Activated CD8-positive, alpha-beta memory T cell treated with anti-CD3 and anti-CD28 coated beads for 36 hours (primary cell): ENCODE measurements around the gene POU2AF3. TPM values are rescaled to one million over a fixed set of nuclear protein-coding genes. Genes with fewer than 3 reads are reported as not detected.

ENCODE experiments used
- CTCF ChIA-PET: fragments of 350-600 bp; sonication (Branson Sonifier 250); formaldehyde crosslinking; loops from one replicate; lab custom pipeline; 2021; ENCODE audit warnings: antibody characterized with exemption; lab: Charles Lee
- POLR2A ChIA-PET: fragments of 350-600 bp; sonication (Branson Sonifier 250); formaldehyde crosslinking; loops from one replicate; lab custom pipeline; 2021; ENCODE audit warnings: antibody characterized with exemption; lab: Charles Lee
- total RNA-seq, 2 experiments: library from RNA; stranded (reverse); gene quantifications; one replicate each; pipeline ENCODE4 v1.2.3, GENCODE V29; 2021

The POU2AF3 gene
- total RNA-seq, 2 experiments from 2014 or later, result not detected

DNA sequence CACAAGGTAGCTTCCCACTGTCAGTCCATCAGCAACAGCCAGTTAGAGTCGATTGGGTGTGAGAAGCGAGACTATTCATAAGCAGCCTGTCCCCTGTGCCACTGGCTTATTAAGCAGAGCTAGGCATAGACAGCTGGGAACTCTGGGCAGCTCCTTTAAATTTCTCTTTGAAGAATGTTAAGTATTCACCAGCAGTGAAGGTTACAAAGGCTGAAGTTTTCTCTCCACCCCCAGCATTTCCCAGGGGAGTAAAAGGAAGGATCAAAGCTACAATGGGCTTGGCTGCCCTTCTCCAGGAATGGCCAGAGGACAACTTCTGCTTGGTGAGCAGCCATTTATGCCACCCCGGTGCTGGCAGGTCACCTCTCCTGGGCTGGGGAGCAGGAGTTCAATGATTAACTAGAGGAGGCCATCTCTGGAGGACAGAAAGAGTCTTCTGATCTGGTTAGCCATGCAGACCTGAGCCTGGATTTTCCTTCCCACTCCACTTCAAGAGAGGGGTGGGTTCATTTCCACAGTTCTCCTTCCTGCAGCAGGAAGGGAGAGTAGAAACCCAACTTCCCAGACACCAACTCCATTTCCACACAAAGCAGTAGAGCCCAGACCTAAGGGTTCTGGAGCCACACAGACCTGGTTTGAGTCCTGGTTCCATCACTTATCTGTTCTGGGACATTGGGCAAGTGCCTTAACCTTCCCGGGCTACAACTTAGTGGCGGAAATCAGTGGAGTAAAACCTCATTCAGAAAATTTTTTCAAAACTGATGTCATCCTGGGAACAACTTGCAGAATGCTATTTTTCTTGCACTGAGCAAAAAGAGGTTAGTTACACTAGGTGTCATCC lies 22.6 kb downstream of the POU2AF3 start:
- POLR2A ChIA-PET, result no interaction called here
- CTCF ChIA-PET, result no interaction called here

DNA sequence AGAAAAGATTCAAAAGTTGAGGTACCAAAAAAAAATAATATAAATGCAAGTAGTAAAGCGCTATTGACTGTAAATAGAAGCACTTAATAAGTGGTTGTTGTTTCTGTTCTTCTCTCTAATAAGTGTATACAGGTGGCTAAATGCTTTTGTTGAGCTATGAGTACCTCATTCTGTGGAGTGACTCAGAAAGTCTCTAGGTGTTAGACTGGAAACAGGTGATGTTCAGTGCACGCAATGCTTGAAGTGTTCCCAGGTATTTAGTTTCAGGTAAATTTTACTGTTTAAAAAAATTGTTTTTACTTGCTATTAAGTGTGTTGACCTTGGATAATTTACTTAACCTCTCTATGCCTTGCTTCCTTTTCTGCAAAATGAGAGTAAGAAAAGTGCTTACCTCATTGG lies 24.2 kb downstream of the POU2AF3 start:
- ChIA-PET CTCF (no interaction called here), POLR2A (no interaction called here)

GRCh38 chr11:111324277-111324720 lies 26.0 kb downstream of the POU2AF3 start:
- POLR2A ChIA-PET, result no interaction called here
- CTCF ChIA-PET, result no interaction called here

GRCh38 chr11:111325259-111325658 lies 26.9 kb downstream of the POU2AF3 start:
- POLR2A ChIA-PET, result no interaction called here
- CTCF ChIA-PET, result no interaction called here

DNA sequence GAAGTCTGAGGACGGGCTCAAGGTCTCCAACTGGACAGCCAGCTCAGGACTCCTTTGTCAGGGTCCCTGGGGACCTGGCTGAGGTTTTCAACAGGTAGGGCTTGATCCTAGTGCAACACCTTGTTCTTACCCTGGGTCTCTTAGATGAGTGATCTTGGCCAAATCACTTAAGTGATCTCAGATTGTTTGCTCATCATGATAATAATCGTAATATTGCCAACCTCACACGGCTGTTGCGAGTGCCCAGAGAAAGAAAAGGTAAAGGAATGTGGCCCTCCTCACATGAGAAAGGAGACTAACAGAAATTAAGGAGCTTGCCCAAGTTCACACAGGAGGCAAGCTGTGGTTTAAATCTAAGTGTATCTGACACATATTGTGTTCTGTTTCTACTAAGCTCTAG lies 28.5 kb downstream of the POU2AF3 start:
- ChIA-PET POLR2A (no interaction called here), CTCF (no interaction called here)

GRCh38 chr11:111327908-111328624 lies 29.7 kb downstream of the POU2AF3 start:
- CTCF ChIA-PET, result no interaction called here
- POLR2A ChIA-PET, result no interaction called here

GRCh38 chr11:111329306-111330204 lies 31.2 kb downstream of the POU2AF3 start:
- CTCF ChIA-PET, result no interaction called here
- POLR2A ChIA-PET, result no interaction called here

DNA sequence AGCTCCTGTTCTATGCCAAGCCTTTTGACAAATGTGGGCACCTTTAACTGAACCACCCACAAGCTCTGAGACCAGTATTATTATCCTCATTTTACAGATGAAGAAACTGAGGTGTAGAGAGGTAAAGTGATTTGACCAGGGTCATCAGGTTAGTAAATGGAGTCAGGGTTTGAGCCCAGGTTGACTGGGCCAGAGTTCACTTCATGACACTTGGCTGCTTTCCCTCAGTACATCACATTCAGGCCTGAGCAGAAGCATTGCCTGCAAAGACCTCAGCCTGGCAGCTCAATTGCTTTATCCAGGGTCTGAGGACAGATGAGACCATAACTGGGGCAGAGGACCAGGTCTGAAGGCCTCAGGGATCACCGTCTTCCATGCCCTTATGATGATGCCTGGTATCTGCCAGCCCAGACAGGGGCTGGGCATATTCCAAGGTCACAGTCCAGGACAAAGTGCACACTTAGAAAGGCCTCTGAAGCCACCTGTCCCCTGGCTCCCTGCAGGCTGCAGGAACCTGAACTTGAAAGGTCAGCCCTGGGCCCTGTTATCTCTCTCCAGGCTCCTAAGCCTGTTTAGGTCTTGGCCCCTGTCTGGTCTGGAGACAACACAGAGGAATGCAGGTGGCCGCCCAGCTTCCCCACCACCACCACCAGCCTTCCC lies 32.0 kb downstream of the POU2AF3 start:
- ChIA-PET POLR2A (no interaction called here), CTCF (no interaction called here)

GRCh38 chr11:111331711-111332479 lies 33.5 kb downstream of the POU2AF3 start:
- ChIA-PET POLR2A (no interaction called here), CTCF (no interaction called here)

- ChIA-PET CTCF (interaction anchor here (1.5 kb wide), 1 partner anchor 52 kb away, joined by 5 read pairs; no protein-coding TSS in a partner anchor), POLR2A (no interaction called here)
Measured at GRCh38 chr11:111334532-111335502, 36.5 kb downstream of the POU2AF3 start.

- ChIA-PET POLR2A (no interaction called here), CTCF (no interaction called here)
Measured at GRCh38 chr11:111335549-111335948, 37.2 kb downstream of the POU2AF3 start.

DNA sequence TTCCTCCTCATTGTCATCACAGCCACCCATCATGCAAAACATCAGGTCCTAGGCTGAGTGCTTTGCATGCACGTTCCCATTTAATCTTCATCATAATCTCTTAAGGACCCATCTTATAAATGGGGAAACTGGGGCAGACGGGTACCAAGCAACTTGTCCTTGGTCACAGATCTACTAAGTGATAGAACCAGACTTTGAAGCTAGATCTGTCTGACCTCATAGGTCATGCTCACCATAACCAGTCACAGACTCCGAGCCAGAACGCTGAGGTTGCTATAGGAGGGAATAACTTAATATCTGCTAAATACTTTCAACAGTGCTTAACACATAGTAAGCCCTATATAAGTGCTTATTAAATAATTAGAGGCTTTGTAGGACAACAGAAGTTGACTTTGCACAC lies 37.7 kb downstream of the POU2AF3 start:
- CTCF ChIA-PET, result no interaction called here
- POLR2A ChIA-PET, result no interaction called here

DNA sequence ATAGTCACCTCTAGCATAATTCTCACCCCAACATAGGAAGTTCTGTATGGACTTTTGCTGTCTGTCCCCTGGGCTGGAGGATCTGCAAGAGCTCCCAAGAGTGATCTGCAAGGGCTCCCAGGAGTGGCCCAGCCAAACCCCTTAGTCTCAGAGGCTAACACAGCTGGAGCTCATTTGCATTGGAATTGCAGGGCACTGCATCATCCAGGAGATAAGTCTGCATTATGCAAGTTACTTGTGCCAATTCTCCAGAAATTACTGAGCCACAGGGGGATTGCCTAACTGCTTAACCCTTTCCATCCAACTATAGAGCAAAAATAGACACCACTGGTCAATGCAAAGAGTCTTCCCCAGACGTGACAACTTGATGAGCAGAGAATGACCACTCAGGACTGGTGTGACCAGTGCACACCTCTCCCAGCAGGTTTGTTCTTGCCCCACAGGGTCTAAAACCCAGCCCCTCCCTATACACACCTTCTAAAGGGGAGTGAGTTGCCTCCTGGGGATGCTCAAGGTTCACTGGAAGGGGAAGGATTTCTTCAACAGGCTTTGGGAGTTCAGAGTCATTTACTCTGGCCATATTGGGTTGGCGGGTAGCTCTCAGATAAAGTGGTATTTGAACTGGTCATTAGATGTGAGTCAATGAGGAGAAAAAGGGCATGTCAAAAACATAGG lies 38.4 kb downstream of the POU2AF3 start:
- ChIA-PET CTCF (no interaction called here), POLR2A (no interaction called here)

GRCh38 chr11:111339758-111340388 lies 41.5 kb downstream of the POU2AF3 start:
- POLR2A ChIA-PET, result no interaction called here
- CTCF ChIA-PET, result no interaction called here

DNA sequence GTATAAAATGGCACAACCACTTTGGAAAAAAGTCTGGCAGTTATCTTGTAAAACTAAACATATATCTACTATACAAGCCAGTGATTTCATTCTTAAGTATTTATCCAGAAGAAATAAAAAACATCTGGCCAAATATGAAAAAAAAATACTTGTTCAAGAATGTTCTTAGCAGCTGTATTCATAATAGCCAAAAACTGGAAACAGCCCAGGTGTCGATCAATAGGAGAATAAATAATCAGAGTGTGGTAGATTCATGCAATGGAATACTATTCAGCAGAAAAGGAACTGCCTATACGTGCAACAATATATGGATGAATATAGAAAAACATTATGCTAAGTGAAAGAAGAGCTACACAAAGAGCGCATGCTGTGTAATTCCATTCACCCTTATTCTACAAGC lies 44.0 kb downstream of the POU2AF3 start:
- ChIA-PET CTCF (no interaction called here), POLR2A (no interaction called here)

DNA sequence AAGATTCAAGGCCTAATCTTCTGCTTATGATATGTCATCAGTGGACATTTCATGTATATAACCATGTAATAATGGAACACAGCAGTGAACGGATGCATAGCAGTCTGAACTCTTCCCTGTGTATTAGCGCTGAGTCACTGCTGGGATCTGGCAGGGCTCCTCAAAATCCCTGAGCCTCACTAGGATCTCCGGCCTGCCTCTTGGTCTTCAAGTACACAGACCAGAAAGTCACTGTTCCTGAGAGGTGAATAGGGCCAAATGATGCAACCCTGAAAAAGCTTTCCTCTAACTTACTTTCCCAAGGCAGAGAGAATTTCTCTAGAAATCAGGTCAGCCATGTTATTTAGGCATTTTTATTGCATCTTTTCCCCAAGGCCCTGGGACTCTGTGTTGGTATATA lies 45.7 kb downstream of the POU2AF3 start:
- POLR2A ChIA-PET, result no interaction called here
- CTCF ChIA-PET, result no interaction called here
